RWPE1 (cell line): ENCODE measurements around the gene PHOX2A.
"Not testable (repeated sequence)": the region's sequence is repeated elsewhere in the genome, so short reads cannot be mapped to it uniquely, and the experiment has no call there.

Experiments
- CTCF ChIA-PET: fragments of 350-600 bp; sonication (Branson Sonifier 250); formaldehyde crosslinking; extraction: SDS; loops from one replicate; lab custom pipeline; 2021; lab: Yijun Ruan, JAX
- POLR2A ChIA-PET: fragments of 400-600 bp; formaldehyde crosslinking; extraction: SDS; loops from one replicate; lab custom pipeline; 2020; ENCODE audit warnings: antibody characterized with exemption; ENCODE audit not compliant: low non-redundant PET; lab: Yijun Ruan, JAX
- DNase-seq: peaks from one replicate; pipeline ENCODE4 v3.0.0; 2012; ENCODE audit warnings: low spot score
- H3K27ac ChIP-seq: fragments of 450-650 bp; 2 replicates; pipeline ENCODE4 v1.5.1; 2017
- CTCF ChIP-seq: fragments of 450-650 bp; conservative IDR thresholded peaks from 2 replicates; pipeline ENCODE4 v1.5.1; 2017; ENCODE audit warnings: low read depth, mild to moderate bottlenecking

Gene PHOX2A

GRCh38 chr11:72280037-72280436 lies 36.1 kb upstream of the PHOX2A start:
- H3K27ac ChIP-seq: no peak overlapping the region
- ChIA-PET POLR2A (no interaction called here), CTCF (no interaction called here)
- TF ChIP-seq CTCF: no peak
- no peak for DNase-seq

- DNase-seq: no peak
- ChIA-PET CTCF (no interaction called here), POLR2A (no interaction called here)
- H3K27ac ChIP-seq: no peak overlapping the region
- no peak for TF ChIP-seq CTCF
Observed at GRCh38 chr11:72278905-72279304, 34.9 kb upstream of the PHOX2A start.

GRCh38 chr11:72274435-72274834 lies 30.5 kb upstream of the PHOX2A start:
- no peak overlapping the region for H3K27ac ChIP-seq
- ChIA-PET CTCF (no interaction called here), POLR2A (no interaction called here)
- no peak for DNase-seq
- TF ChIP-seq CTCF: no peak

GRCh38 chr11:72271980-72272379 lies 28.0 kb upstream of the PHOX2A start:
- ChIA-PET CTCF (no interaction called here), POLR2A (no interaction called here)
- no peak for DNase-seq
- H3K27ac ChIP-seq: no peak overlapping the region
- no peak for TF ChIP-seq CTCF

- CTCF ChIA-PET: interaction anchor here (0.5 to 1.0 kb wide), 3 partner anchors 95 to 798 kb away, joined by 3 to 4 read pairs (median 3); no protein-coding TSS in a partner anchor
Observed at GRCh38 chr11:72267956-72268617, 24.1 kb upstream of the PHOX2A start.

GRCh38 chr11:72266960-72267359 lies 23.0 kb upstream of the PHOX2A start:
- POLR2A ChIA-PET: interaction anchor here (0.6 kb wide), 1 partner anchor 11 kb away, joined by 3 read pairs; no protein-coding TSS in a partner anchor
- CTCF ChIA-PET: interaction anchor here (1.0 kb wide), 1 partner anchor 96 kb away, joined by 3 read pairs; no protein-coding TSS in a partner anchor
- not testable (repeated sequence) for DNase-seq, H3K27ac ChIP-seq

More at GRCh38 chr11:72267956-72268617, 24.1 kb upstream of the PHOX2A start:
- TF ChIP-seq CTCF: no peak
- no peak for DNase-seq
- H3K27ac ChIP-seq: no peak overlapping the region
- POLR2A ChIA-PET: no interaction called here

GRCh38 chr11:72265951-72266350 lies 22.0 kb upstream of the PHOX2A start:
- H3K27ac ChIP-seq: no peak overlapping the region
- POLR2A ChIA-PET: no interaction called here
- no peak for DNase-seq
- TF ChIP-seq CTCF: no peak
- CTCF ChIA-PET: no interaction called here
